ENCODE data around the gene CHST7. TPM values are rescaled to one million over a fixed set of nuclear protein-coding genes. Genes with fewer than 3 reads are reported as not detected.

The CHST7 gene
- total RNA-seq, 2 experiments from 2014 or later: 2.5 to 2.8 TPM

DNA sequence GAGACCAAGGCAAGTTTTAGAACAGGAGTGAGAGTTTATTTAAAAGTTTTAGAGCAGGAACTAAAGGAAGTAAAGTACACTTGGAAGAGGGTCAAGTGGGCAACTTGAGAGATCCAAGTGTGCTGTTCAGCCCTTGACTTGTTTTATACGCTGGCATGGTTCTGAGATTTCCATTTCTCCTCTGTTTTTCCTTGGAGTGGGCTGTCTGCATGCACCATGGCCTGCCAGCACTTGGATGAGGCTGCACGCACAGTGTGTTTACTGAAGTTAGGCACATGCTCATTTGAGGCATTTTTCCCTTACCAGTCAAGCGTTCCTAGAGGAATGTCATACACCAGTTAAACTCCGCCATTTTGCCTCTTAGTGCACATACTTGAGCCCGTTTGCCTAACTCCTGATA is 19.6 kb upstream of the CHST7 start:
- intact Hi-C loops (cut with micrococcal nuclease): no loop called here
- Mint-ChIP-seq H3K27me3 (no peaks in the 10 kb centered on the region), H3K4me1 (ENCODE audit: low read depth) (peaks cover 1% of the 10 kb centered on the region), H3K27ac (no peak overlapping the region), H3K36me3 (ENCODE audit: low read depth) (peaks cover 4% of the 10 kb centered on the region), H3K9me3 (no peaks in the 10 kb centered on the region), H3K4me3 (no peak overlapping the region)
- ChIA-PET POLR2A (no interaction called here), CTCF (interaction anchor here (1.2 to 2.3 kb wide), 2 partner anchors 13 to 88 kb away, joined by 3 to 7 read pairs; no protein-coding TSS in a partner anchor)
- ATAC-seq: no peak
- no peak for DNase-seq
- TF ChIP-seq CTCF (IDR thresholded peaks at IDR 0.05): no peak

DNA sequence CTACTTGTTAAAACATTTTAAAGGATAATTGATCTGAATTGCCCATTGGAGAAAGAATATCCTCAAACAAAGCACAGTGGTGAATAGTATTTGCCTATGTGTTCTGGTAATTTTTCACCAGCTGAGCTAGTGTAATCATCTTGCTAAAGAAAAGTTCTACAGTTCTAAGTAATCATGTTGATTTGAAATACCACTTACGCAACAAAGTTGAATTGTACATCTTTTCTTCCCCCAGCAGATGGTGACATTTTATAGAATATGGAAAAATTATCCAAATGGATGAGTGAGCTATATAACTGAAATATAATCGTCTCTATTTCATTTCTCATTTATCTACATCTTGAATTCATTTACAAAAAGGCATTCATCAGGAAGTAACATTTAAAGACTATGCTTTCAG is 18.6 kb upstream of the CHST7 start:
- Mint-ChIP-seq H3K4me1 (ENCODE audit: low read depth) (no peaks in the 10 kb centered on the region), H3K27me3 (no peaks in the 10 kb centered on the region), H3K27ac (no peak overlapping the region), H3K36me3 (ENCODE audit: low read depth) (peaks cover 1% of the 10 kb centered on the region), H3K9me3 (no peaks in the 10 kb centered on the region), H3K4me3 (no peak overlapping the region)
- DNase-seq: no peak
- no peak for TF ChIP-seq CTCF (IDR thresholded peaks at IDR 0.05)
- ChIA-PET CTCF (interaction anchor here (0.9 to 2.3 kb wide), 3 partner anchors 12 to 236 kb away, joined by 3 to 7 read pairs (median 3); no protein-coding TSS in a partner anchor), POLR2A (no interaction called here)
- intact Hi-C loops (cut with micrococcal nuclease): no loop called here
- no peak for ATAC-seq

- ChIA-PET CTCF (no interaction called here), POLR2A (no interaction called here)
- Mint-ChIP-seq H3K4me1 (ENCODE audit: low read depth) (peaks cover 14% of the 10 kb centered on the region), H3K27me3 (no peaks in the 10 kb centered on the region), H3K36me3 (ENCODE audit: low read depth) (peaks cover 3% of the 10 kb centered on the region), H3K27ac (no peak overlapping the region), H3K9me3 (no peaks in the 10 kb centered on the region), H3K4me3 (no peak overlapping the region)
- DNase-seq (no peak), ATAC-seq (no peak)
- TF ChIP-seq CTCF (IDR thresholded peaks at IDR 0.05): no peak
- intact Hi-C loops (cut with micrococcal nuclease): no loop called here
These were observed 14.5 kb upstream of the CHST7 start for GRCh38 chrX:46559062-46559461.

DNA sequence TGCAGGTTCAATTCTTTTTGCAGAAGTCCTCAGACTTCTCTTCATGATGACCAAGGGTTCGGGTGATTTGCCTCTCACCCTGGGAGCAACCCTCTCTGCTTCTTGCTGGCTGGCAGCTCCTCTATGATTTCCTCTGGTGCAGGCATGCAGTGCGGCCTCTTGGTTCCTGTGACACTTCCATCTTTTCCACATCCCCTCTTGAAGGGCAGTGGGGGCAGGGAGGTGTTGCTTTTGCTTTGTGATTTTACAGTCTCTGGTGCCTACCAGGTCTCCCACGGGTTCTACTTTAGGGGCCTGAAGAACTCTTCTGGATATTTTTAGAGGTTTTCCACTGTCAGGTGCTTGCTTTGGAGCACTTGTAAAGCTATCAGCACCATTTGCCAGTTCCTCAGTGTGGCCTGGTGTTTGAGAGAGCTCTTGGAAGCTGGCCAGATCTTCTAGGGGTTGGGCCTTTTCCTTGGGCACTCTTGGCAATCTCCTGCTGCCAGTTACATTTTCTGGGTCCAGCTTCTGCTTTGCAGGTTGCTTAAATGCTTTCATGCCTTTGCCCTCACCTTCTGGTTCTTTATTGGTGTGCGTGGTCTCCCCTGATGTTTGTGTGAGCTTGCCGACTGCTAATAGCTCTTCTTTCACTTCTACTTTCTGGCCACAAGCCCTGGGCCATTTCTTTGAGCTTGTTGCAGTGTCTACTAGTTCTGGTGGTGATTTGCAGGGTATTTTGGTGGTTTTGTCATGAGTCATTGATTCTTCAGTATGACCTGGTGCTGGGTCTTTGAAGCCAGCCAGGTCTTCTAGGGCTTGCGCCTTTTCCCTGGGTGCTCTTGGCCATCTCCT is 11.5 kb upstream of the CHST7 start:
- intact Hi-C loops (cut with micrococcal nuclease): no loop called here
- POLR2A ChIA-PET: no interaction called here
- peak; percentile 90 for ATAC-seq

More for the DNA sequence above, 11.5 kb upstream of the CHST7 start:
- CTCF ChIA-PET: interaction anchor here (1.0 kb wide), 1 partner anchor 10 kb away, joined by 3 read pairs; no protein-coding TSS in a partner anchor
- H3K4me1 Mint-ChIP-seq (ENCODE audit: low read depth): peaks cover 14% of the 10 kb centered on the region
- no peak overlapping the region for H3K27ac Mint-ChIP-seq
- H3K9me3 Mint-ChIP-seq: no peaks in the 10 kb centered on the region
- no peak for TF ChIP-seq CTCF (IDR thresholded peaks at IDR 0.05)
- peaks cover 3% of the 10 kb centered on the region for H3K36me3 Mint-ChIP-seq (ENCODE audit: low read depth)
- H3K4me3 Mint-ChIP-seq: no peak overlapping the region
- no peaks in the 10 kb centered on the region for H3K27me3 Mint-ChIP-seq
- peak; percentile 48 for DNase-seq

All from activated CD8-positive, alpha-beta T cell treated with anti-CD3 and anti-CD28 coated beads for 36 hours (primary cell).